Measurements from ENCODE around the gene UPK1A.

DNA sequence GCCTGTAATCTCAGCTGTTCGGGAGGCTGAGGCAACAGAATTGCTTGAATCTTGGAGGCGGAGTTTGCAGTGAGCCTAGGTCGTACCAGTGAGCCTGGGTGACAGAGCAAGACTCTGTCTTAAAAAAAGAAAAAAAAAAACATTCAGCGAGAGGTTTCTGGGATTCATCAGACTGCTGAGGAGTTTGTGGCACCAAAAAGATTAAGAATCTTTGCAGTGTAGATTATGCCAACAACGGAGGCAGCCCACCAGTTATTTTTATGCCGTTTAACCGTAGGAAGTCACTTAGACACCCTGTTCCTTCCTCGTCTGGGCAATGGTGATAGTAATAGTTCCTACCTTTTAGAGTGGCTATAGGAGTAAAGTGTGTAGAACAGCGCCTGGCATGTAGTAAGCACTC, 15.7 kb upstream of the UPK1A start:
- TF ChIP-seq, protein P1, sequence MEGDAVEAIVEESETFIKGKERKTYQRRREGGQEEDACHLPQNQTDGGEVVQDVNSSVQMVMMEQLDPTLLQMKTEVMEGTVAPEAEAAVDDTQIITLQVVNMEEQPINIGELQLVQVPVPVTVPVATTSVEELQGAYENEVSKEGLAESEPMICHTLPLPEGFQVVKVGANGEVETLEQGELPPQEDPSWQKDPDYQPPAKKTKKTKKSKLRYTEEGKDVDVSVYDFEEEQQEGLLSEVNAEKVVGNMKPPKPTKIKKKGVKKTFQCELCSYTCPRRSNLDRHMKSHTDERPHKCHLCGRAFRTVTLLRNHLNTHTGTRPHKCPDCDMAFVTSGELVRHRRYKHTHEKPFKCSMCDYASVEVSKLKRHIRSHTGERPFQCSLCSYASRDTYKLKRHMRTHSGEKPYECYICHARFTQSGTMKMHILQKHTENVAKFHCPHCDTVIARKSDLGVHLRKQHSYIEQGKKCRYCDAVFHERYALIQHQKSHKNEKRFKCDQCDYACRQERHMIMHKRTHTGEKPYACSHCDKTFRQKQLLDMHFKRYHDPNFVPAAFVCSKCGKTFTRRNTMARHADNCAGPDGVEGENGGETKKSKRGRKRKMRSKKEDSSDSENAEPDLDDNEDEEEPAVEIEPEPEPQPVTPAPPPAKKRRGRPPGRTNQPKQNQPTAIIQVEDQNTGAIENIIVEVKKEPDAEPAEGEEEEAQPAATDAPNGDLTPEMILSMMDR (IDR thresholded peaks at IDR 0.05) = no peak
- TF ChIP-seq POLR2A (IDR thresholded peaks at IDR 0.05) = no peak

All from body of pancreas (tissue), 4 donors.